TTC549 (cell line): Measurements from ENCODE around the gene KAT2A.

Source experiments
- FAIRE-seq: peaks from 2 replicates; lab custom pipeline; 2012; peaks lifted over from hg19 to GRCh38; lab: Jason Lieb, UNC

KAT2A gene

DNA sequence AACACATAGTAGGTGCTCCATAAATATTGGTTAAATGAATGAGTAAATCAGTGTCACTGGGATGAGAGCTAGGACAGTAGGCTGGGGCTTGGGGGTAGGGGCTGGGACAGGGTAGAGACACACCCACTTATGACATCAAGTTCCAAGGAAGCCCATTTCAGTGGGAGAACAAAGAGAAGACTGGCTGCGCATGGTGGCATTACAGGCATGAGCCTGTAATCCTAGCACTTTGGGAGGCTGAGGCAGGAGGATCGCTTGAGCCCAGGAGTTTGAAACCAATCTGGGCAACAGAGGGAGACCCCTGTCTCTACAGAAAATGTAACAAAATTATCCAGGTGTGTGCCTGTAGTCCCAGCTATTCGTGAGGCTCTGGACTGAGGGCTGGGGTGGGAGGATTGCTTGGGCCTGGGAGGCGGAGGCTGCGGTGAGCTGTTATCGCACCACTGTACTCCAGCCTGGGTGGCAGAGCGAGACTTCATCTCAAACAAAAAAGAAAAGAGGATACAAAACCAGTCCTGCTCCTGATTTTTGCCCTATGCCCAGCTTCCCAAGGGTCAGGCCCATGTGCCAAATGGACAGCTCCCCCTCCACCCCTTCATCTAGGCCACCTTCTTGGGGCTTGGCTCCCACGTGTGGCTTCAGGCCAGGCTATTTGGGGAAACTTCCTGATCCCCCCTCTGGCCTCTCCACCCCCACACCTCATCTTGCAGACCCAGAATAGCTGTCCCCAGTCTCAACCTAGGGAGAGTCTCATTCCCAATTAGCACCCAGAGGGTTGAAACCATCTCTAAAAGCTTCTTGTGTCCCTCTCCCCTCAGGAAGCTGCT, 30.0 kb downstream of the KAT2A start:
- no peak for FAIRE-seq

DNA sequence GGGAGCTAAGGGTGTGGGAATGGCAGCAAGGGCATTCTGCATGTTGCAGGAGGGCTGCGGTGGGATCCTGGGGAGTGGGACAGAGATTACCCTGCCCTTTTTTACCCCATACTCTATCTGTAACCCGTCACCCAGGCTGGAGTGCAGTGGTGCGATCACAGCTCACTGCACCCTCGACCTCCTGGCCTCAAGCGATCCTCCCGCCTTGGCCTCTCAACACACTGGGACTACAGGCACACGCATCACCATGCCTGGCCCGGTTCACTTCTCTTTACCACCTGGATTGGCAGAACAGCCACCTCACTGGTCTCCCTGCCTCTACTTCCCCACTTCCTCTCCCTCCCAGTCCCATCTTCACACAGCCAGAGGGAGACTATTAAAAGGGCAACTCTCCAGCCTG, 32.4 kb downstream of the KAT2A start:
- no peak for FAIRE-seq

DNA sequence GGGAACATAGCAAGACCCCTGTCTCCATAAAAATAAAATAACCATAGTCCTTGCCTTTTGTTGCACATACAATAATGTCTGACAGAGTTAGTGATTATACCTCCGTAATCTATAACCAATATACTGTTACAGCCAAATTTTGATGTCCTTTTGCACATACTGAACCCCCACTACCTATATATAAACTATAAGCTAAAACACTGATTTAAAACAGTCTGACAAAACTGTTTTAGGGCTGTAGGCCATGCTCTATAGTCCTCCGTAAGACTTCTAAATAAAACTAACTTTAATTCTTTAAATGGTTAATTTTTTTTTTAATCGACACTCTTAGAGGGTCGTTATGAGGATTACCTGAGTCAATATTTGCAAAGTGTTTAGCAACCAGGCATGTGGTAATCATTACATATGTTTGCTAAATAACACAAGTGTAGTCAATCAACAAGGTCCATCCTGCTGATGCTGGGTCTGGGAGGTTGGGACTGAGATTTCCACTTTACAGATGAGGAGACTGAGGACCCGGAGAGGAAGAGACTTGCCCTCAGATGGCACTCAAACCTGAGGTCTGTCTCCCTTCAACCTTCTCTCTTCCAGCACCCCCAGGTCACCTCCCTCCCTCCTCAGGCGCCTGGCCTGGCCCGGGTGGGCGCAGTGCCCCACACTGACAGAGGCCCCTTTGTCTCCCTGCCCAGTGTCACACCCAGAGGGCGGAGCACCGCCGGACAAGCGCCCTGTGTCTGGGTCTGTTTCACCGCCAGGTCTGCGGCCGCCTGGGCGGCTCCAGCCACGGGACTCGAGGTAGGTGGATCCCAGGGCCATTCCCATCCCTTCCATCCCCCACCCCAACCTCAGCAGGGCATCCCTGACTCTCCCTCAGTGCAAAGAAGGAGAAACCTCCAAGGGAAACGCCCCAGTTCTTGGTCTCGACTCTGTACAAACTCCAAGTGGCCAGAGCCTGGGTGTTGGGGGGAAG, 33.1 kb downstream of the KAT2A start:
- FAIRE-seq, result no peak

GRCh38 chr17:42087042-42087701, 34.0 kb downstream of the KAT2A start:
- FAIRE-seq, result no peak

- no peak for FAIRE-seq
Observed at GRCh38 chr17:42081516-42082129, 39.5 kb downstream of the KAT2A start.

DNA sequence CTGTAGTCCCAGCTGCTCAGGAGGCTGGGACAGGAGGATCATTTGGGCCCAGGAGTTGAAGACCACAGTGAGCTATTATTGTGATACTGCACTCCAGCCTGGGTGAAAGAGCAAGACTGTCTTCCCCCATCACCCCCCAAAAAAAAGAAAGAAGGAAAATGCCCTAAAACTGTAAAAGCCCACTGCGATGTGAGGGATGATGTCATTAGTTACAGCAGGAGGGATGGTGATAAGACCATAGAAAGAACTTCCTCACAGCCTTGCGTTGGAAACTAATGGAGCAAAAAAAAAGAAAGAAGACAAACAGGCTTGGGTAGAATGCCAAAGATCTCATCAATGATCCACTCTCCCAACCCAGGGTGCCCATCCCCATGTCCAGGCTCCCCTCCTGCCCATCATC, 41.6 kb downstream of the KAT2A start:
- no peak for FAIRE-seq

DNA sequence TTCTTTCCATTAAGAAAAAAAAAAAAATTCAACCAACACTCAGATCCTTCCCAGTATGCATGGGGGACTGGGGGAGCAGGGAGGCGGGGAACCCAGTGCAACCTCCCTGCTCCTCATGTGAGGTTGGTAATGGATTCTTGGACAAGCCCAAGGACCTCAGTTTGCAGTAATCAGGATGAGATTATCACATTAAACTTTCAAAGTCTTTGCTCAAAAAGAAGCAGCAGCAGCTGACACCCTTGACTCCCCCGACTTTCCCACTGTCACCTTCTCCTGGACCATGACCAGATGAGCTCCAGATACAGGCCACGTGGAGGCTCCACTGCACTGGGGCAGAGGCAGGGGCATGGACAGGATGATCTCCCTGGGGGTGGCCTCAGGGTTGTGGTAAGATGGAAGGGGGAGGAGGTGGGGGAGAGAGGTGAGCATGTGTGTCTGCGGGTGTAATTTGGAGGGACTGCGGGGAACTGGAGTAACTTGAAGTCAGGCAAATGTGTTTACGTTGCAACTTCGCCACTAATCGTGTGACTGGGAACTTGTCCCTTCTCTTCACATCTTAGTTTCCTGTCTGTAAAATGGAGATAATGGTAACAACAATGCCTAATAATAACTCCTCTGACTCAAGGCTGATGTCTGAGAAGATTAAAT, 42.6 kb downstream of the KAT2A start:
- FAIRE-seq, result no peak

GRCh38 chr17:42077755-42078154, 43.4 kb downstream of the KAT2A start:
- no peak for FAIRE-seq

GRCh38 chr17:42076797-42077559, 44.2 kb downstream of the KAT2A start:
- no peak for FAIRE-seq

DNA sequence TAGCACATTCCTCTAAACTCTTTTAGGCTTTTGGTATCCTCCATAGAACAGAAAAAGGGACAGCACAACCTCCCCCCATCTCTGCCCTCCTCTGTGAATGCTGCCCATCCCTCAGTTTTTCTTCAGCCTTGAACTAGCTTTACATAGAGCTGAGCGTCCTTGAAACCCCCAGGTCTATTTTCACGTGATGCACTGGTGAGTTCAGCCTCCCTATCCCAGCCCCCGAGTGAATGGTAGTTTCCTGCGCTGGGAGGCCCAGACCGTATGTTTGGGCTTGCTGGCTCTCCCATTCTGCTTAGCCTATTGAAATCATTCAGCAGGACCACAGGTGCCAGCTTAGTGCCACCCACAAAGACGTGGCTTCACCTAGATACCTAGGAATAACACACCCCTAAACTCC, 45.4 kb downstream of the KAT2A start:
- FAIRE-seq, result no peak

- no peak for FAIRE-seq
Observed at GRCh38 chr17:42072323-42073187, 48.6 kb downstream of the KAT2A start.

- no peak for FAIRE-seq
Observed at GRCh38 chr17:42071810-42072209, 49.4 kb downstream of the KAT2A start.

- no peak for FAIRE-seq
Observed at GRCh38 chr17:42068979-42069378, 52.2 kb downstream of the KAT2A start.

GRCh38 chr17:42067371-42068091, 53.6 kb downstream of the KAT2A start:
- FAIRE-seq, result no peak

DNA sequence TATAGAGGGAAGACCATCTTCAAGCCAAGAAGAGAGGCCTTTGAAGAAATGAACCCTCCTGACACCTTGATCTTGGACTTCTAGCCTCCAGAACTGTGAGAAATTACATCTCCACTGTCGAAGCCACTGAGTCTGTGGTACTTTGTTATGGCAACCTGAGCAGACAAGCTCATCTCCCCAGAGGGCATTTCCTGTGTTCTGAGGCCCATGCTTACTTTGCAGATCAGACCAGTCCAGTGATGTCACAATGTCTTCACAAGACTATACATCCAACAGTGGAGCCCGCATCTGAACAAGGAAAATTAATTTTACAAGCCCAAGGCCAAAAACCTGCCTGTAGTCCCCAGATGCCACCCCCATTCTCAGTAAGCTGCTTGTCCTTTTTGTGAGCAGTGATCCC, 56.0 kb downstream of the KAT2A start:
- FAIRE-seq, result no peak
